Right lobe of liver (tissue), 6 donors: Measurements from ENCODE around the gene STXBP6. TPM values are rescaled to one million over a fixed set of nuclear protein-coding genes. Genes with fewer than 3 reads are reported as not detected.

Source experiments
- ATAC-seq, 4 donors: fragments of 200-7000 bp; cut with Tn5 transposase; one replicate each; pipeline ENCODE4 v1.9.1; 2020; ENCODE audit warnings: mild to moderate bottlenecking in 4 of 4, moderate library complexity in 4 of 4
- DNase-seq, 3 donors: peaks; one replicate each; pipeline ENCODE4 v3.0.0-alpha.2; 2020
- H3K27ac ChIP-seq, 3 donors: fragments of 200-600 bp; one replicate each; pipeline ENCODE4 v1.8.0; 2022
- H3K27me3 ChIP-seq, 2 donors: fragments of 200-600 bp; one replicate each; pipeline ENCODE4 v1.8.0; 2022
- H3K36me3 ChIP-seq, 4 donors: fragments of 200-600 bp; sonication (generic) in 1 of 4; one replicate each; pipeline versions ENCODE4 v1.5.1 to v1.8.0; 2017 to 2022; ENCODE audit warnings: control low read depth in 1 of 4
- H3K4me1 ChIP-seq, 4 donors: fragments of 200-600 bp; sonication (generic) in 1 of 4; one replicate each; pipeline versions ENCODE4 v1.5.1 to v1.8.0; 2017 to 2022; ENCODE audit warnings: control low read depth in 1 of 4
- H3K4me3 ChIP-seq, 3 donors: fragments of 200-600 bp; one replicate each; pipeline ENCODE4 v1.8.0; 2022
- H3K9me3 ChIP-seq, 4 donors: fragments of 200-600 bp; sonication (generic) in 1 of 4; one replicate each; pipeline versions ENCODE4 v1.5.1 to v1.8.0; 2017 to 2022; ENCODE audit warnings: control low read depth in 1 of 4
- POLR2A ChIP-seq: fragments of 450-650 bp; IDR thresholded peaks from one replicate; pipeline ENCODE4 v1.6.1; 2017; ENCODE audit warnings: antibody characterized with exemption, mild to moderate bottlenecking
- WGBS: methylation state at CpG from one replicate; pipeline ENCODE4 v1.1.6; 2018; ENCODE audit warnings: low coverage, low lambda C conversion rate; ENCODE audit not compliant: insufficient coverage; ENCODE audit errors: missing lambda C conversion rate; 5-methylcytosine and 5-hydroxymethylcytosine counted together
- intact Hi-C, 2 donors: fragments of 100-400 bp; cut with DNase I; formaldehyde crosslinking; loops; one replicate each; pipeline versions ENCODE4 v1.11.2 to v1.14.1; 2022
- total RNA-seq, 6 experiments: library from RNA; depleted of rRNA in 2 of 6; stranded (reverse); fragments of >200 nt in 2 of 6; fragmentation: NEBNext Ultra II Directional in 3 of 6; extraction: Animal tissue kit (Norgen Biotek cat#: 25700) in 3 of 6; gene quantifications; one replicate each; pipeline versions ENCODE4 v1.1.0 to v1.2.4, GENCODE V29; 2016 to 2023
- TF ChIP-seq, protein P1 (sequence below), 4 donors: fragments of 200-600 bp in 3 of 4; fragments of 450-650 bp in 1 of 4; IDR thresholded peaks; one replicate each; pipeline versions ENCODE4 v1.5.1 to v1.8.0; 2016 to 2022; ENCODE audit warnings: antibody characterized with exemption in 4 of 4, mild to moderate bottlenecking in 2 of 4
- donor health status: DM: no; HTN: yes; CAD: no.
- donor health status: DM: no; HTN: no; CAD: no.
- donor health status: DM: no; HTN: no; CAD: no.
- donor health status: DM: no; HTN: yes; CAD: no.
- donor health status: DM: no; HTN: yes; CAD: no.

STXBP6 gene
- total RNA-seq, 6 experiments from 2014 or later, result 0.55 to 1.7 (median 1.1) TPM

DNA sequence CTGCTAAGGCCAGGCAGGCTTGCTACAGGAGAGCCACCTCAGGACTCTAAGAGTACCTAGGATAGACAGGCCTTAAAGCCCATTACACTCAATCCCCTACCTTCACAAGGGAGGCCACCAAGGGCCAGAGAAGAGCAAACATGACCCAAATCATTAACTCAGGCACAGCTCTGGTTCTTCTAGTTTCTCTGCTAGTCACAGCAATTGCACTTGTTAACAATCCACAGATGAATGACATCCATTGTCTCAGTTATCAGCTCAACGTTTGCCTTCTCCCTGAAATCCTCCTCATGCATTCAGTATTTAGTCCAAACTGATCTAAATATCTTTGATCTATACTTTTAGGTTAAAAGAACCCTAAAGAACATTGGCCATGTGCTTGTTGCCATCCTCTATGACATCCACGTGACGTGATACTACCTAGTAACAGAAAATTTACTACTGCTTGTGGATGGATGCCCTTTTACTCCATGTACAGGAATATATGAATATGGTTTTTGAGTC is 164.5 kb downstream of the STXBP6 start:
- WGBS, result 76% methylated on average over 3 of the region's 3 CpGs
- Histone ChIP-seq H3K27me3 (no peaks in the 10 kb centered on the region), H3K9me3 (no peaks in the 10 kb centered on the region), H3K27ac (no peak overlapping the region), H3K4me1 (no peaks in the 10 kb centered on the region), H3K4me3 (no peak overlapping the region), H3K36me3 (no peaks in the 10 kb centered on the region)
- DNase-seq, result no peak
- TF ChIP-seq, protein P1, sequence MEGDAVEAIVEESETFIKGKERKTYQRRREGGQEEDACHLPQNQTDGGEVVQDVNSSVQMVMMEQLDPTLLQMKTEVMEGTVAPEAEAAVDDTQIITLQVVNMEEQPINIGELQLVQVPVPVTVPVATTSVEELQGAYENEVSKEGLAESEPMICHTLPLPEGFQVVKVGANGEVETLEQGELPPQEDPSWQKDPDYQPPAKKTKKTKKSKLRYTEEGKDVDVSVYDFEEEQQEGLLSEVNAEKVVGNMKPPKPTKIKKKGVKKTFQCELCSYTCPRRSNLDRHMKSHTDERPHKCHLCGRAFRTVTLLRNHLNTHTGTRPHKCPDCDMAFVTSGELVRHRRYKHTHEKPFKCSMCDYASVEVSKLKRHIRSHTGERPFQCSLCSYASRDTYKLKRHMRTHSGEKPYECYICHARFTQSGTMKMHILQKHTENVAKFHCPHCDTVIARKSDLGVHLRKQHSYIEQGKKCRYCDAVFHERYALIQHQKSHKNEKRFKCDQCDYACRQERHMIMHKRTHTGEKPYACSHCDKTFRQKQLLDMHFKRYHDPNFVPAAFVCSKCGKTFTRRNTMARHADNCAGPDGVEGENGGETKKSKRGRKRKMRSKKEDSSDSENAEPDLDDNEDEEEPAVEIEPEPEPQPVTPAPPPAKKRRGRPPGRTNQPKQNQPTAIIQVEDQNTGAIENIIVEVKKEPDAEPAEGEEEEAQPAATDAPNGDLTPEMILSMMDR (IDR thresholded peaks at IDR 0.05), result no peak
- TF ChIP-seq POLR2A, result no peak
- intact Hi-C loops, result no loop called here
- ATAC-seq, result no peak

DNA sequence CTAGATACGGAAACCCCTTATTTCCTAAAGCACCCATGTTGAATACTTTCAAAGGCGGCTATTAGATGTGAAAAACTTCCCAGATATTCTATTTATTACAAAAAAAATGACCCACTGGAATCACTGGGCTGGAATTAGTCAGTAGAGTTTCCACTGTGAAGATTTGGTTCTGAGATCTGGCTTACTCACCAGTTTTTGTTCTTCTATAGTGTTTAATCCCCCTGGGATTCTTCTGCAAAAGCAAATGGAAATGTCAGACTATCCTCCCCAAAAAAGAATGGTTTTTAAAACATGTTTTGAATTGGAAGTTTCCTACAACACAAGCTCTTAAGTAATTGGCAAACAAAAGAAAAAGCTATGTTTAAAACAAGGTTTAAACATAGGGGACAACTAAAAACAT is 166.4 kb downstream of the STXBP6 start:
- Histone ChIP-seq H3K9me3 (no peaks in the 10 kb centered on the region), H3K36me3 (no peaks in the 10 kb centered on the region), H3K4me3 (no peak overlapping the region), H3K4me1 (no peaks in the 10 kb centered on the region), H3K27ac (no peak overlapping the region), H3K27me3 (no peaks in the 10 kb centered on the region)
- 93% methylated on average over 2 of the region's 2 CpGs for WGBS
- ATAC-seq (no peak), DNase-seq (no peak)
- no peak for TF ChIP-seq POLR2A
- TF ChIP-seq, protein P1 (IDR thresholded peaks at IDR 0.05), result no peak
- intact Hi-C loops, result no loop called here

DNA sequence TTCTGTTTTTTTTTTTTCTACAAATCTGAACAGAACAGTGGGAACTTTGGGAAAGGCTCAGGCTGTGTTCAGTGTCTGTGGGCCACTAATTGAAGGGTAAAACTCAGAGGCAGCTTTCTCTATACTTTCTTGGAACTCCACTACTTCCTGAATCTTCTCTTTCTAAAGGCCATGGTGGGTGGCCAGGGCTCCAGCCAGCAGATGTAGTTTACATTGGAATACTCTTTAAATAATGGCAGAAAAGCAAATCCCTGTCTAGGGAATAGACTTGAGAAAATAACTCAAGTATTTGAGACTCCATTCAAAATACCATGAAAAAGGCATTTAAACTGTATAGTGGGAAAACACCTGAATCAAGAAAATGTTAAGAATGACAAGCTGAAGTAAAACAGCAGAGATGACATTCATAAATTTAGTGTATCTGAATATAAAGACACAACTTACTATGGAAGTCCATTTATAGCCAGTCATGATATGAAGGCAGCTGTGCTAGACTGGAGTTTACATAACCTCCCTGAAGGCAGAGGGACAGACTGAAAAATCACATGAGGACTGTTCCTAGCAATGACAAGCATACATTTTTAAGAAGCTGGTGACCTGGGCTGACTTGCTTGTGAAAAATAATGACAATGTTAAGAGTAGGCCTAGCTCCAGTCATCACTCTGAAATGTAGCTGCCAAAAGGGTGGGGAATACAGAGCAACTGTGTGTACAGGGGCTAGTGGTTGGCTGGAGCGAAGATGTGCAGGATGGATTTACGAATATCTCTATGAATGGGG is 168.6 kb downstream of the STXBP6 start:
- no peak overlapping the region for H3K4me3 ChIP-seq
- H3K27ac ChIP-seq, result no peak overlapping the region
- no peaks in the 10 kb centered on the region for H3K4me1 ChIP-seq
- H3K9me3 ChIP-seq, result no peaks in the 10 kb centered on the region
- WGBS, result 100% methylated on average over 1 of the region's 2 CpGs
- no peaks in the 10 kb centered on the region for H3K27me3 ChIP-seq
- intact Hi-C loops, result no loop called here
- ATAC-seq, result no peak
- no peak for DNase-seq
- no peak for TF ChIP-seq POLR2A
- TF ChIP-seq, protein P1 (IDR thresholded peaks at IDR 0.05), result no peak
- H3K36me3 ChIP-seq, result no peaks in the 10 kb centered on the region

DNA sequence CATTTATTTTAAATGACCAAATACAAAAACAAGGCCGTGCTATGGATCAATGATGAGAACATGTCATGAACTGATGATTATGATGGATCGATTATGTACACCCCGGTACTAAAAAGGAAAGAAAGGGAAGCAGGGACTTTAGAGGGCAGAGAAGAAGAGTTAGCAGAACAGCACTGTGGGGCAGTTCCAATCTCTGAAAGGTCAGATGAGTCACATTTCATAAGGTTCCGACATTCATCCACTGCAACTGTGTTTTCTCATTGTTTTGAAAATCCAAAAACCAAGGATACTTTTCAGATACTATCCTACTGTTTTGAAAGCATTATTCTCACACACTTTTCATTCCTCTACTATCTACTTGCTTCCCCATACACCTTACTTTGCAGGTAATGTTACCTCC is 169.3 kb downstream of the STXBP6 start:
- H3K4me1 ChIP-seq, result no peaks in the 10 kb centered on the region
- H3K4me3 ChIP-seq, result no peak overlapping the region
- intact Hi-C loops, result no loop called here
- no peak for ATAC-seq
- no peaks in the 10 kb centered on the region for H3K27me3 ChIP-seq
- H3K27ac ChIP-seq, result no peak overlapping the region
- no peaks in the 10 kb centered on the region for H3K36me3 ChIP-seq
- no peaks in the 10 kb centered on the region for H3K9me3 ChIP-seq
- DNase-seq, result no peak
- 91% methylated on average over 4 of the region's 4 CpGs for WGBS
- TF ChIP-seq POLR2A, result no peak
- TF ChIP-seq, protein P1 (IDR thresholded peaks at IDR 0.05), result no peak
